HCT116 (cell line): ENCODE results near the gene OSBPL5. TPM values are rescaled to one million over a fixed set of nuclear protein-coding genes. Genes with fewer than 3 reads are reported as not detected.

ENCODE experiments used
- ATAC-seq: fragments of 200-7000 bp; cut with Tn5 transposase; 2 replicates; pipeline ENCODE4 v1.9.1; 2020; ENCODE audit warnings: mild to moderate bottlenecking, moderate library complexity
- BruUV-seq: library from RNA; stranded (reverse); fragments of 400-500 nt; replicated peaks from 2 replicates; lab custom pipeline; 2021; lab: Mats Ljungman, UMichigan
- CTCF ChIA-PET: fragments of 300-600 bp; sonication (Branson Sonifier 250); formaldehyde crosslinking; loops from one replicate; lab custom pipeline; 2021; ENCODE audit warnings: antibody characterized with exemption; lab: Charles Lee
- POLR2A ChIA-PET: fragments of 300-600, 350-600 bp; sonication (Branson Sonifier 250); formaldehyde crosslinking; loops from one replicate; lab custom pipeline; 2021; ENCODE audit warnings: antibody characterized with exemption; lab: Charles Lee
- RAD21 ChIA-PET, 2 experiments: fragments of 300-600 bp; sonication (Branson Sonifier 250); formaldehyde crosslinking; loops; one replicate each; lab custom pipeline; 2023; ENCODE audit warnings: low total read pairs in 2 of 2; ENCODE audit not compliant: uncharacterized antibody in 2 of 2, unreplicated experiment in 2 of 2, low non-redundant PET in 1 of 2; lab: Charles Lee
- DNase-seq: peaks from one replicate; pipeline ENCODE4 v3.0.0-alpha.2; 2010; ENCODE audit warnings: low read depth, low spot score
- H2AFZ ChIP-seq: fragments of 200-600 bp; shearing (Covaris generic), sonication (generic); 2 replicates; pipeline ENCODE4 v1.6.1; 2017; ENCODE audit warnings: low read depth, mixed run types, mixed read lengths, antibody characterized with exemption, low read length; ENCODE audit not compliant: poor library complexity, severe bottlenecking
- H3K27ac ChIP-seq: 2 replicates; pipeline ENCODE4 v1.5.1; 2012; ENCODE audit warnings: low read depth, low read length
- H3K27me3 ChIP-seq: fragments of 200-600 bp; sonication (generic); 2 replicates; pipeline ENCODE4 v1.6.1; 2016; ENCODE audit warnings: mixed run types, low read length, mixed read lengths; ENCODE audit not compliant: insufficient read depth
- H3K36me3 ChIP-seq, 2 experiments: fragments of 200-500 bp in 1 of 2; fragments of 200-600 bp in 1 of 2; sonication (Bioruptor generic) in 1 of 2; sonication (generic) in 1 of 2; 2 replicates each; pipeline versions ENCODE4 v1.5.1 to v1.6.1; 2014 to 2016; ENCODE audit warnings: low read length in 2 of 2, inconsistent platforms in 1 of 2, mixed read lengths in 1 of 2, mixed run types in 1 of 2; ENCODE audit not compliant: insufficient read depth in 2 of 2, control insufficient read depth in 1 of 2
- H3K4me1 ChIP-seq, 2 experiments: fragments of 200-600 bp in 1 of 2; sonication (generic) in 1 of 2; 2 replicates each; pipeline versions ENCODE4 v1.5.1 to v1.6.1; 2012 to 2017; ENCODE audit warnings: low read length in 2 of 2, inconsistent platforms in 1 of 2, mild to moderate bottlenecking in 1 of 2, mixed read lengths in 1 of 2, mixed run types in 1 of 2, moderate library complexity in 1 of 2; ENCODE audit not compliant: insufficient read depth in 2 of 2, control insufficient read depth in 1 of 2
- H3K4me2 ChIP-seq: fragments of 200-600 bp; sonication (generic); 2 replicates; pipeline ENCODE4 v1.6.1; 2017; ENCODE audit warnings: mixed run types, low read length, mixed read lengths
- H3K4me3 ChIP-seq, 2 experiments: fragments of 200-600 bp in 1 of 2; sonication (generic) in 1 of 2; replicated peaks in 1 of 2; 2 replicates each; pipeline ENCODE4 v1.5.1; 2011 to 2016; ENCODE audit warnings: low read length in 2 of 2, control low read depth in 1 of 2, low read depth in 1 of 2, mild to moderate bottlenecking in 1 of 2, mixed read lengths in 1 of 2, mixed run types in 1 of 2
- H3K79me2 ChIP-seq: fragments of 200-600 bp; sonication (generic); 2 replicates; pipeline ENCODE4 v1.6.1; 2017; ENCODE audit warnings: mild to moderate bottlenecking, mixed run types, low read length, moderate library complexity, mixed read lengths; ENCODE audit not compliant: insufficient read depth
- H3K9ac ChIP-seq: fragments of 200-600 bp; sonication (generic); 2 replicates; pipeline ENCODE4 v1.6.1; 2016; ENCODE audit warnings: low read length, mixed read lengths
- H3K9me2 ChIP-seq: fragments of 200-600 bp; sonication (generic), shearing (Covaris generic); 2 replicates; pipeline ENCODE4 v1.6.1; 2017; ENCODE audit warnings: mixed run types, mild to moderate bottlenecking, moderate library complexity; ENCODE audit not compliant: insufficient read depth
- H3K9me3 ChIP-seq, 2 experiments: fragments of 200-500 bp in 1 of 2; fragments of 200-600 bp in 1 of 2; sonication (Bioruptor generic) in 1 of 2; sonication (generic) in 1 of 2; 2 replicates each; pipeline ENCODE4 v1.6.1; 2014 to 2017; ENCODE audit warnings: low read length in 2 of 2, mixed read lengths in 2 of 2, inconsistent platforms in 1 of 2, low read depth in 1 of 2, mild to moderate bottlenecking in 1 of 2, mixed run types in 1 of 2, moderate library complexity in 1 of 2; ENCODE audit not compliant: control insufficient read depth in 1 of 2, insufficient read depth in 1 of 2
- H4K20me1 ChIP-seq: fragments of 200-600 bp; sonication (generic), shearing (Covaris generic); 2 replicates; pipeline ENCODE4 v1.6.1; 2017; ENCODE audit warnings: mixed run types, mild to moderate bottlenecking, moderate library complexity; ENCODE audit not compliant: insufficient read depth
- EZH2 ChIP-seq: fragments of 200-600 bp; sonication (generic); IDR thresholded peaks from 2 replicates; pipeline ENCODE4 v1.6.1; 2017; ENCODE audit warnings: antibody characterized with exemption, mixed run types
- EZH2phosphoT487 ChIP-seq: fragments of 200-600 bp; IDR thresholded peaks from 2 replicates; pipeline ENCODE4 v1.6.1; 2018; ENCODE audit warnings: antibody characterized with exemption, borderline replicate concordance
- FOSL1 ChIP-seq: IDR thresholded peaks from 2 replicates; pipeline ENCODE4 v1.6.1; 2012; ENCODE audit warnings: low read depth
- POLR2A ChIP-seq: IDR thresholded peaks from 2 replicates; pipeline ENCODE4 v1.7.0; 2011; ENCODE audit warnings: borderline replicate concordance; ENCODE audit not compliant: insufficient read depth, insufficient read length; ENCODE audit errors: extremely low read depth
- POLR2AphosphoS5 ChIP-seq: IDR thresholded peaks from 2 replicates; pipeline ENCODE4 v1.6.1; 2011; ENCODE audit warnings: mild to moderate bottlenecking, low read depth, low read length, moderate library complexity
- RAD21 ChIP-seq: IDR thresholded peaks from 2 replicates; pipeline ENCODE4 v1.6.1; 2012; ENCODE audit warnings: low read depth, mild to moderate bottlenecking
- REST ChIP-seq: IDR thresholded peaks from 2 replicates; pipeline ENCODE4 v1.6.1; 2012; ENCODE audit warnings: low read depth
- SIN3A ChIP-seq: IDR thresholded peaks from 2 replicates; pipeline ENCODE4 v1.6.1; 2012; ENCODE audit warnings: low read depth
- SP1 ChIP-seq: IDR thresholded peaks from 2 replicates; pipeline ENCODE4 v1.6.1; 2012; ENCODE audit warnings: low read depth
- SRF ChIP-seq: IDR thresholded peaks from 2 replicates; pipeline ENCODE4 v1.6.1; 2012; ENCODE audit warnings: low read depth
- TCF7L2 ChIP-seq: IDR thresholded peaks from 2 replicates; pipeline ENCODE4 v1.7.0; 2011; ENCODE audit warnings: borderline replicate concordance, inconsistent platforms; ENCODE audit not compliant: insufficient read depth, insufficient read length; ENCODE audit errors: extremely low read depth
- ZFX ChIP-seq: fragments of 450-650 bp; IDR thresholded peaks from 2 replicates; pipeline ENCODE4 v1.6.1; 2017
- ZNF274 ChIP-seq: fragments of 200-500 bp; sonication (Bioruptor generic); IDR thresholded peaks from 2 replicates; pipeline ENCODE4 v1.6.1; 2014; ENCODE audit warnings: mild to moderate bottlenecking, low read depth, low read length, inconsistent platforms
- intact Hi-C: fragments of 100-400 bp; cut with micrococcal nuclease; formaldehyde crosslinking; loops from 2 replicates; pipeline ENCODE4 v1.10.0; 2022
- total RNA-seq: library from RNA; stranded (reverse); gene quantifications from one replicate; pipeline ENCODE4 v1.2.1, GENCODE V29; 2021; ENCODE audit not compliant: unreplicated experiment
- TF ChIP-seq, protein P1 (sequence below): IDR thresholded peaks from 2 replicates; pipeline ENCODE4 v1.6.1; 2011; ENCODE audit warnings: mild to moderate bottlenecking, low read length, moderate library complexity; ENCODE audit not compliant: insufficient replicate concordance; ENCODE audit errors: extremely low read depth
- TF ChIP-seq, protein P2 (sequence below), 3 experiments: fragments of 200-600 bp in 1 of 3; sonication (generic) in 1 of 3; IDR thresholded peaks in 2 of 3; conservative IDR thresholded peaks in 1 of 3; 2 replicates each; pipeline ENCODE4 v1.5.1; 2012 to 2017; ENCODE audit warnings: low read depth in 2 of 3, low read length in 2 of 3, antibody characterized with exemption in 1 of 3, borderline replicate concordance in 1 of 3, control low read depth in 1 of 3, mild to moderate bottlenecking in 1 of 3, mixed read lengths in 1 of 3, mixed run types in 1 of 3, moderate library complexity in 1 of 3; ENCODE audit not compliant: insufficient read depth in 1 of 3

OSBPL5 gene
- total RNA-seq, 1 experiment from 2014 or later, result 44.2 TPM

- no peaks in the 10 kb centered on the region for H3K9me3 ChIP-seq
- peaks cover 22 to 49% of the 10 kb centered on the region in 2 experiments for H3K4me1 ChIP-seq
- H3K27ac ChIP-seq, result no peak overlapping the region
- H4K20me1 ChIP-seq, result no peaks in the 10 kb centered on the region
- no peak overlapping the region for H3K9ac ChIP-seq
- no peaks in the 10 kb centered on the region for H3K9me2 ChIP-seq
- no peak overlapping the region for H2AFZ ChIP-seq
- CTCF ChIA-PET, result no interaction called here
- TF ChIP-seq TCF7L2, result no peak
- no peak for TF ChIP-seq ZNF274
- TF ChIP-seq SRF, result no peak
- TF ChIP-seq POLR2AphosphoS5, result no peak
- TF ChIP-seq SP1, result no peak
- TF ChIP-seq POLR2A, result no peak
- no peak for TF ChIP-seq EZH2
- TF ChIP-seq ZFX, result no peak
- TF ChIP-seq, protein P1, sequence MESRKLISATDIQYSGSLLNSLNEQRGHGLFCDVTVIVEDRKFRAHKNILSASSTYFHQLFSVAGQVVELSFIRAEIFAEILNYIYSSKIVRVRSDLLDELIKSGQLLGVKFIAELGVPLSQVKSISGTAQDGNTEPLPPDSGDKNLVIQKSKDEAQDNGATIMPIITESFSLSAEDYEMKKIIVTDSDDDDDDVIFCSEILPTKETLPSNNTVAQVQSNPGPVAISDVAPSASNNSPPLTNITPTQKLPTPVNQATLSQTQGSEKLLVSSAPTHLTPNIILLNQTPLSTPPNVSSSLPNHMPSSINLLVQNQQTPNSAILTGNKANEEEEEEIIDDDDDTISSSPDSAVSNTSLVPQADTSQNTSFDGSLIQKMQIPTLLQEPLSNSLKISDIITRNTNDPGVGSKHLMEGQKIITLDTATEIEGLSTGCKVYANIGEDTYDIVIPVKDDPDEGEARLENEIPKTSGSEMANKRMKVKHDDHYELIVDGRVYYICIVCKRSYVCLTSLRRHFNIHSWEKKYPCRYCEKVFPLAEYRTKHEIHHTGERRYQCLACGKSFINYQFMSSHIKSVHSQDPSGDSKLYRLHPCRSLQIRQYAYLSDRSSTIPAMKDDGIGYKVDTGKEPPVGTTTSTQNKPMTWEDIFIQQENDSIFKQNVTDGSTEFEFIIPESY, result no peak
- TF ChIP-seq RAD21, result no peak
- TF ChIP-seq, protein P2, sequence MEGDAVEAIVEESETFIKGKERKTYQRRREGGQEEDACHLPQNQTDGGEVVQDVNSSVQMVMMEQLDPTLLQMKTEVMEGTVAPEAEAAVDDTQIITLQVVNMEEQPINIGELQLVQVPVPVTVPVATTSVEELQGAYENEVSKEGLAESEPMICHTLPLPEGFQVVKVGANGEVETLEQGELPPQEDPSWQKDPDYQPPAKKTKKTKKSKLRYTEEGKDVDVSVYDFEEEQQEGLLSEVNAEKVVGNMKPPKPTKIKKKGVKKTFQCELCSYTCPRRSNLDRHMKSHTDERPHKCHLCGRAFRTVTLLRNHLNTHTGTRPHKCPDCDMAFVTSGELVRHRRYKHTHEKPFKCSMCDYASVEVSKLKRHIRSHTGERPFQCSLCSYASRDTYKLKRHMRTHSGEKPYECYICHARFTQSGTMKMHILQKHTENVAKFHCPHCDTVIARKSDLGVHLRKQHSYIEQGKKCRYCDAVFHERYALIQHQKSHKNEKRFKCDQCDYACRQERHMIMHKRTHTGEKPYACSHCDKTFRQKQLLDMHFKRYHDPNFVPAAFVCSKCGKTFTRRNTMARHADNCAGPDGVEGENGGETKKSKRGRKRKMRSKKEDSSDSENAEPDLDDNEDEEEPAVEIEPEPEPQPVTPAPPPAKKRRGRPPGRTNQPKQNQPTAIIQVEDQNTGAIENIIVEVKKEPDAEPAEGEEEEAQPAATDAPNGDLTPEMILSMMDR (IDR thresholded peaks at IDR 0.05 in 2 of 3, conservative IDR thresholded peaks at IDR 0.05 in 1 of 3; ENCODE audit: borderline replicate concordance in 1 of 3, insufficient read depth in 1 of 3, low read depth in 2 of 3, low read length in 2 of 3), result no peak
- no peak for TF ChIP-seq FOSL1
- TF ChIP-seq REST, result no peak
- TF ChIP-seq EZH2phosphoT487, result no peak
- TF ChIP-seq SIN3A, result no peak
- no peak overlapping the region for H3K4me3 ChIP-seq
- peaks cover 20% of the 10 kb centered on the region for H3K79me2 ChIP-seq
- peaks cover 0 to 2% of the 10 kb centered on the region in 2 experiments; a peak in 1 of 4 replicates for H3K36me3 ChIP-seq
- intact Hi-C loops, result no loop called here
- no peaks in the 10 kb centered on the region for H3K27me3 ChIP-seq
- RAD21 ChIA-PET, result no interaction called here
- ATAC-seq (no peak), DNase-seq (no peak)
- no TSS peak for BruUV-seq
- no peak overlapping the region for H3K4me2 ChIP-seq
- POLR2A ChIA-PET, result no interaction called here
These were observed 36.5 kb downstream of the OSBPL5 start for GRCh38 chr11:3128356-3129180.
